HepG2 (cell line): Measurements from ENCODE around the gene BIRC7. TPM values are rescaled to one million over a fixed set of nuclear protein-coding genes. Genes with fewer than 3 reads are reported as not detected.

Experiments used
- FOXP4 ChIP-seq: sonication (generic); formaldehyde crosslinking; IDR thresholded peaks from 2 replicates; pipeline ENCODE4 v1.4.0; 2020; ENCODE audit warnings: missing genetic modification reagents
- GPN1 ChIP-seq: sonication (generic); formaldehyde crosslinking; IDR thresholded peaks from 2 replicates; pipeline ENCODE4 v1.5.1; 2020; ENCODE audit warnings: missing genetic modification reagents, borderline replicate concordance
- HDAC1 ChIP-seq: sonication (generic); formaldehyde crosslinking; IDR thresholded peaks from 2 replicates; pipeline ENCODE4 v1.5.1; 2020; ENCODE audit warnings: mild to moderate bottlenecking, missing genetic modification reagents
- IKZF5 ChIP-seq: IDR thresholded peaks from 2 replicates; pipeline ENCODE4 v1.6.1; 2018; ENCODE audit warnings: missing genetic modification reagents, mild to moderate bottlenecking, missing compliant biosample characterization
- MEF2D ChIP-seq: sonication (generic); formaldehyde crosslinking; IDR thresholded peaks from 2 replicates; pipeline ENCODE4 v1.5.1; 2020; ENCODE audit warnings: mild to moderate bottlenecking, missing genetic modification reagents
- NFE2L1 ChIP-seq: sonication (generic); formaldehyde crosslinking; IDR thresholded peaks from 2 replicates; pipeline ENCODE4 v1.4.0; 2020; ENCODE audit warnings: missing genetic modification reagents, mild to moderate bottlenecking, borderline replicate concordance
- SMAD1 ChIP-seq: sonication (generic); formaldehyde crosslinking; IDR thresholded peaks from 2 replicates; pipeline ENCODE4 v1.4.0; 2020; ENCODE audit warnings: missing genetic modification reagents, low read depth, mild to moderate bottlenecking, borderline replicate concordance
- TBX2 ChIP-seq: sonication (generic); formaldehyde crosslinking; IDR thresholded peaks from 2 replicates; pipeline ENCODE4 v1.5.0; 2020; ENCODE audit warnings: missing genetic modification reagents, mild to moderate bottlenecking, borderline replicate concordance
- XRCC5 ChIP-seq: fragments of 200-400 bp; formaldehyde crosslinking; optimal IDR thresholded peaks from 2 replicates; pipeline ENCODE3; 2017; ENCODE audit warnings: mild to moderate bottlenecking, low read length
- ZBTB2 ChIP-seq: sonication (generic); formaldehyde crosslinking; IDR thresholded peaks from 2 replicates; pipeline ENCODE4 v1.8.0; 2022; ENCODE audit warnings: low read depth, missing genetic modification reagents
- ZBTB3 ChIP-seq: sonication (generic); formaldehyde crosslinking; IDR thresholded peaks from 2 replicates; pipeline ENCODE4 v1.4.0; 2020; ENCODE audit warnings: low read depth, mild to moderate bottlenecking, moderate library complexity, missing genetic modification reagents, borderline replicate concordance
- ZMYM2 ChIP-seq: sonication (generic); formaldehyde crosslinking; IDR thresholded peaks from 2 replicates; pipeline ENCODE4 v1.8.0; 2022; ENCODE audit warnings: mild to moderate bottlenecking, missing genetic modification reagents
- ZNF205 ChIP-seq: IDR thresholded peaks from 2 replicates; pipeline ENCODE4 v1.6.1; 2018; ENCODE audit warnings: missing biosample characterization, missing genetic modification reagents
- ZNF639 ChIP-seq: conservative IDR thresholded peaks from 2 replicates; pipeline ENCODE4 v1.6.1; 2018; ENCODE audit warnings: missing genetic modification reagents
- ZNF646 ChIP-seq: sonication (generic); formaldehyde crosslinking; IDR thresholded peaks from 2 replicates; pipeline ENCODE4 v1.9.0; 2021; ENCODE audit warnings: mild to moderate bottlenecking, missing genetic modification reagents
- polyA plus RNA-seq, 8 experiments: library from polyadenylated mRNA; depleted of rRNA in 3 of 8; stranded (reverse) in 7 of 8; unstranded in 1 of 8; fragments of >200 nt; fragmentation: Illumina TruSeq in 4 of 8; extraction: Trizol in 4 of 8; gene quantifications; 2 replicates each; pipeline versions ENCODE4 v1.2.1 to v1.2.3, GENCODE V29; 2011 to 2016; ENCODE audit warnings: low read depth in 4 of 8, missing spikeins in 1 of 8, mixed read lengths in 1 of 8; ENCODE audit not compliant: insufficient read depth in 1 of 8
- total RNA-seq, 5 experiments: library from RNA; depleted of rRNA; stranded (reverse); fragments of >200 nt; fragmentation: Illumina TruSeq; extraction: Trizol; gene quantifications; 2 replicates each; pipeline ENCODE4 v1.2.3, GENCODE V29; 2016; ENCODE audit warnings: low read depth in 1 of 5

The BIRC7 gene
- total and polyA plus RNA-seq, 2 of the 13 experiments (the other 11 are each of a cell fraction or from before 2014, with no cell fraction given), result 0.27 to 5.1 TPM

GRCh38 chr20:63235399-63235983 is at the start of gene BIRC7 (continued):
- TF ChIP-seq IKZF5 (CRISPR knock-in tag), result peak; percentile 52; the same call in 1 of the 2 replicates
- TF ChIP-seq HDAC1 (CRISPR knock-in tag), result no peak
- no peak for TF ChIP-seq ZNF205 (CRISPR knock-in tag)
- no peak for TF ChIP-seq NFE2L1 (CRISPR knock-in tag)
- no peak for TF ChIP-seq XRCC5
- no peak for TF ChIP-seq ZNF646 (CRISPR knock-in tag)
- 0 out of 2 replicates have a peak, but pooled peaks have one; percentile 4 for TF ChIP-seq FOXP4
- no peak for TF ChIP-seq ZBTB2
- no peak for TF ChIP-seq ZBTB3 (CRISPR knock-in tag)
- TF ChIP-seq ZNF639, result no peak
- TF ChIP-seq GPN1 (CRISPR knock-in tag), result no peak
- TF ChIP-seq SMAD1 (CRISPR knock-in tag), result no peak
- peak; percentile 67 for TF ChIP-seq TBX2 (CRISPR knock-in tag)
- TF ChIP-seq MEF2D (CRISPR knock-in tag), result peak; percentile 57
- no peak for TF ChIP-seq ZMYM2 (CRISPR knock-in tag)
